Keratinocyte (primary cell): ENCODE data around the gene HSPG2. TPM values are rescaled to one million over a fixed set of nuclear protein-coding genes. Genes with fewer than 3 reads are reported as not detected.

Source experiments
- DNase-seq: peaks from one replicate; pipeline ENCODE4 v3.0.0-alpha.2; 2011; ENCODE audit warnings: low read depth, missing footprints, low spot score
- FAIRE-seq: peaks from 2 replicates; lab custom pipeline; 2011; peaks lifted over from hg19 to GRCh38; lab: Jason Lieb, UNC
- H2AFZ ChIP-seq: 2 replicates; pipeline ENCODE4 v1.6.0; 2012; ENCODE audit warnings: low read length, control low read depth, inconsistent platforms; ENCODE audit not compliant: control insufficient read depth
- H3K27ac ChIP-seq: 2 replicates; pipeline ENCODE4 v1.5.1; 2011; ENCODE audit warnings: low read length; ENCODE audit not compliant: control insufficient read depth, insufficient read depth
- H3K27me3 ChIP-seq: 3 replicates; pipeline ENCODE4 v1.6.0; 2011; ENCODE audit warnings: low read length; ENCODE audit not compliant: control insufficient read depth, insufficient read depth; ENCODE audit errors: extremely low read depth
- H3K36me3 ChIP-seq, 2 experiments: 2 replicates in 1 of 2; 3 replicates in 1 of 2; pipeline ENCODE4 v1.5.1; 2011; ENCODE audit warnings: low read length in 2 of 2, mild to moderate bottlenecking in 1 of 2; ENCODE audit not compliant: control insufficient read depth in 2 of 2, insufficient read depth in 2 of 2; ENCODE audit errors: extremely low read depth in 1 of 2
- H3K4me1 ChIP-seq: 3 replicates; pipeline ENCODE4 v1.5.1; 2011; ENCODE audit warnings: low read length; ENCODE audit not compliant: control insufficient read depth, insufficient read depth; ENCODE audit errors: extremely low read depth
- H3K4me2 ChIP-seq: 3 replicates; pipeline ENCODE4 v1.6.0; 2011; ENCODE audit warnings: low read depth, low read length; ENCODE audit not compliant: control insufficient read depth, insufficient read depth; ENCODE audit errors: extremely low read depth
- H3K4me3 ChIP-seq, 3 experiments: fragments of 200-600 bp in 1 of 3; sonication (generic) in 1 of 3; 2 replicates in 2 of 3; 3 replicates in 1 of 3; pipeline ENCODE4 v1.5.1; 2011 to 2016; ENCODE audit warnings: low read length in 3 of 3, mild to moderate bottlenecking in 3 of 3, control low read depth in 2 of 3, inconsistent platforms in 1 of 3, low read depth in 1 of 3, mixed read lengths in 1 of 3, mixed run types in 1 of 3, moderate library complexity in 1 of 3; ENCODE audit not compliant: control insufficient read depth in 2 of 3, insufficient read depth in 2 of 3; ENCODE audit errors: extremely low read depth in 1 of 3
- H3K79me2 ChIP-seq: 2 replicates; pipeline ENCODE4 v1.6.0; 2012; ENCODE audit warnings: low read length; ENCODE audit not compliant: control insufficient read depth, insufficient read depth
- H3K9ac ChIP-seq: 3 replicates; pipeline ENCODE4 v1.6.0; 2011; ENCODE audit warnings: low read length; ENCODE audit not compliant: control insufficient read depth, insufficient read depth; ENCODE audit errors: extremely low read depth
- H3K9me1 ChIP-seq: 3 replicates; pipeline ENCODE4 v1.6.0; 2011; ENCODE audit warnings: low read length; ENCODE audit not compliant: control insufficient read depth, insufficient read depth; ENCODE audit errors: extremely low read depth
- H3K9me3 ChIP-seq: 2 replicates; pipeline ENCODE4 v1.5.1; 2012; ENCODE audit warnings: low read depth, low read length; ENCODE audit not compliant: control insufficient read depth
- H4K20me1 ChIP-seq: 3 replicates; pipeline ENCODE4 v1.6.0; 2011; ENCODE audit warnings: low read length; ENCODE audit not compliant: control insufficient read depth, insufficient read depth; ENCODE audit errors: extremely low read depth
- EZH2 ChIP-seq: IDR thresholded peaks from one replicate; pipeline ENCODE4 v1.6.1; 2012; ENCODE audit warnings: inconsistent platforms, mild to moderate bottlenecking, low read length, moderate library complexity
- dilution Hi-C: fragments of 300-500 bp; cut with MboI; formaldehyde crosslinking; loops from one replicate; pipeline ENCODE4 v1.7.0; 2020; ENCODE audit warnings: low sequenced_read_pairs; ENCODE audit not compliant: extremely low pct_ligation_motif_present
- polyA plus RNA-seq, 5 experiments: library from polyadenylated mRNA; depleted of rRNA in 3 of 5; stranded (reverse) in 3 of 5; stranded (forward) in 1 of 5; unstranded in 1 of 5; fragments of >200 nt; gene quantifications; 1 replicate in 1 of 5; 2 replicates in 3 of 5; 3 replicates in 1 of 5; pipeline versions ENCODE4 v1.2.1 to v1.2.3, GENCODE V29; 2011 to 2012; ENCODE audit warnings: missing spikeins in 2 of 5, low read depth in 1 of 5, low replicate concordance in 1 of 5
- TF ChIP-seq, protein P1 (sequence below), 3 experiments: IDR thresholded peaks in 1 of 3; conservative IDR thresholded peaks in 1 of 3; optimal IDR thresholded peaks in 1 of 3; 2 replicates in 2 of 3; 3 replicates in 1 of 3; pipeline versions ENCODE3 to v1.5.1; 2011; ENCODE audit warnings: low read length in 3 of 3, mild to moderate bottlenecking in 3 of 3, moderate library complexity in 2 of 3, control low read depth in 1 of 3, inconsistent platforms in 1 of 3; ENCODE audit not compliant: insufficient read depth in 2 of 3; ENCODE audit errors: extremely low read depth in 1 of 3

HSPG2 gene
- polyA plus RNA-seq, 1 donor (not counting 4 experiments of a cell fraction or from before 2014, with no cell fraction given), result 9.0 TPM

- H3K4me2 ChIP-seq, result no peak overlapping the region
- H3K4me1 ChIP-seq, result peaks cover 17% of the 10 kb centered on the region
- no peaks in the 10 kb centered on the region for H3K9me3 ChIP-seq
- no peak for DNase-seq
- no peak overlapping the region for H3K4me3 ChIP-seq
- peaks cover 2% of the 10 kb centered on the region for H3K9me1 ChIP-seq
- no peak for FAIRE-seq
- no peak overlapping the region for H3K9ac ChIP-seq
- H4K20me1 ChIP-seq, result no peaks in the 10 kb centered on the region
- H3K36me3 ChIP-seq, result peaks cover 17 to 38% of the 10 kb centered on the region in 2 experiments
- H3K27me3 ChIP-seq, result no peaks in the 10 kb centered on the region
- dilution Hi-C loops, result no loop called here
- H3K27ac ChIP-seq, result no peak overlapping the region
- TF ChIP-seq, protein P1, sequence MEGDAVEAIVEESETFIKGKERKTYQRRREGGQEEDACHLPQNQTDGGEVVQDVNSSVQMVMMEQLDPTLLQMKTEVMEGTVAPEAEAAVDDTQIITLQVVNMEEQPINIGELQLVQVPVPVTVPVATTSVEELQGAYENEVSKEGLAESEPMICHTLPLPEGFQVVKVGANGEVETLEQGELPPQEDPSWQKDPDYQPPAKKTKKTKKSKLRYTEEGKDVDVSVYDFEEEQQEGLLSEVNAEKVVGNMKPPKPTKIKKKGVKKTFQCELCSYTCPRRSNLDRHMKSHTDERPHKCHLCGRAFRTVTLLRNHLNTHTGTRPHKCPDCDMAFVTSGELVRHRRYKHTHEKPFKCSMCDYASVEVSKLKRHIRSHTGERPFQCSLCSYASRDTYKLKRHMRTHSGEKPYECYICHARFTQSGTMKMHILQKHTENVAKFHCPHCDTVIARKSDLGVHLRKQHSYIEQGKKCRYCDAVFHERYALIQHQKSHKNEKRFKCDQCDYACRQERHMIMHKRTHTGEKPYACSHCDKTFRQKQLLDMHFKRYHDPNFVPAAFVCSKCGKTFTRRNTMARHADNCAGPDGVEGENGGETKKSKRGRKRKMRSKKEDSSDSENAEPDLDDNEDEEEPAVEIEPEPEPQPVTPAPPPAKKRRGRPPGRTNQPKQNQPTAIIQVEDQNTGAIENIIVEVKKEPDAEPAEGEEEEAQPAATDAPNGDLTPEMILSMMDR (optimal IDR thresholded peaks at IDR 0.05 in 1 of 3, IDR thresholded peaks at IDR 0.05 in 1 of 3, conservative IDR thresholded peaks at IDR 0.05 in 1 of 3; ENCODE audit: extremely low read depth in 1 of 3, insufficient read depth in 2 of 3, low read length in 3 of 3), result no peak
- TF ChIP-seq EZH2, result no peak
- H2AFZ ChIP-seq, result no peak overlapping the region
- H3K79me2 ChIP-seq, result no peaks in the 10 kb centered on the region
Measured at GRCh38 chr1:21865943-21866706, 71.0 kb downstream of the HSPG2 start.

- H3K9me3 ChIP-seq, result no peaks in the 10 kb centered on the region
- H3K9me1 ChIP-seq, result peaks cover 2% of the 10 kb centered on the region
- no peak overlapping the region for H2AFZ ChIP-seq
- H3K36me3 ChIP-seq, result peaks cover 22 to 40% of the 10 kb centered on the region in 2 experiments
- dilution Hi-C loops, result no loop called here
- no peak overlapping the region for H3K4me3 ChIP-seq
- H3K27ac ChIP-seq, result no peak overlapping the region
- no peak overlapping the region for H3K4me2 ChIP-seq
- H3K79me2 ChIP-seq, result no peaks in the 10 kb centered on the region
- TF ChIP-seq, protein P1 (optimal IDR thresholded peaks at IDR 0.05 in 1 of 3, IDR thresholded peaks at IDR 0.05 in 1 of 3, conservative IDR thresholded peaks at IDR 0.05 in 1 of 3; ENCODE audit: extremely low read depth in 1 of 3, insufficient read depth in 2 of 3, low read length in 3 of 3), result no peak
- no peak for TF ChIP-seq EZH2
- FAIRE-seq (no peak), DNase-seq (no peak)
- H3K4me1 ChIP-seq, result peaks cover 15% of the 10 kb centered on the region
- H3K9ac ChIP-seq, result no peak overlapping the region
- H4K20me1 ChIP-seq, result peaks cover 3% of the 10 kb centered on the region
- H3K27me3 ChIP-seq, result no peaks in the 10 kb centered on the region
Measured at GRCh38 chr1:21865609-21865942, 71.5 kb downstream of the HSPG2 start.
